Activated CD8-positive, alpha-beta memory T cell treated with anti-CD3 and anti-CD28 coated beads, Interleukin-2, amount 50 U/mL, for 4 hours (primary cell): ENCODE data around the gene EGF.

ENCODE experiments used
- DNase-seq: peaks from one replicate; pipeline ENCODE4 v3.0.0-alpha.2; 2020

EGF gene

GRCh38 chr4:109966891-109967481 is 54.3 kb downstream of the EGF start:
- DNase-seq, result no peak

- DNase-seq, result no peak
Observed at GRCh38 chr4:109967798-109968520, 55.3 kb downstream of the EGF start.

DNA sequence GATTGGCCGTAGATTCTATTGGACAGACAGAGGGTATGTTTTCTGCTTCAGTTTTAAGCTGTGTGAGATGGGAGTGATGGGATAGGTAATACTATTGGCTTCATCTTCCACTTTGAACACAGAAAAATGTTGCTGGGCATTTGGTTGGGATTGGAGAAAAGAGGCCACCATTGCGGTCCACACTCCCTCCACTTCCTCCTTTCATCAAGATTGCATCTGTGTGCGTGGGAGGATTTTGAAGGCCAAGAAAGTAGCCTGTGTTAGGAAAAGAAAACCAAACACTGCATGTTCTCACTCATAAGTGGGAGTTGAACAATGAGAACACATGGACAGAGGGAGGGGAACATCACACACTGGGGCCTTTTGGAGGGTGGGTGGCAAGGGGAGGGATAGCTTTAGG is 56.4 kb downstream of the EGF start:
- no peak for DNase-seq

DNA sequence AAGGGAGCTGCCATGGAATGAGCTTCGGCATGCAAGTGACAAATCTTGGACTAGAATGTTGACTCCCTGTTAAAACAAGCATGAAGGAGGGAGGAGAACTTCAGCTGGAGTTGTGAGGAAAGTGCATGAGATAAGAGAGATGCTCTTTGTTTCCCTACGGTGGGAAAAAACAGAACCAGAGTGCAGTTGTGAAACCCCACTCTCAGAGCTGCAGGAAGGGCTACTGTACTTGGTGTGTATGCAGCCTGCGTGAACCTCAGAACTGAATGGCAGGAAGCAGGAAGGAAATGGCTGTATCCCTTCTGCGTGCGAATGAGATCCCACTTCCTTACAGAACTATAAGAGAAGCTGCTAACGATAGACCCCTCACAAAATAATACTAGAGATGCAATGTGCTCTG is 57.2 kb downstream of the EGF start:
- no peak for DNase-seq

- DNase-seq, result no peak
Observed at GRCh38 chr4:109972786-109973528, 60.3 kb downstream of the EGF start.

DNA sequence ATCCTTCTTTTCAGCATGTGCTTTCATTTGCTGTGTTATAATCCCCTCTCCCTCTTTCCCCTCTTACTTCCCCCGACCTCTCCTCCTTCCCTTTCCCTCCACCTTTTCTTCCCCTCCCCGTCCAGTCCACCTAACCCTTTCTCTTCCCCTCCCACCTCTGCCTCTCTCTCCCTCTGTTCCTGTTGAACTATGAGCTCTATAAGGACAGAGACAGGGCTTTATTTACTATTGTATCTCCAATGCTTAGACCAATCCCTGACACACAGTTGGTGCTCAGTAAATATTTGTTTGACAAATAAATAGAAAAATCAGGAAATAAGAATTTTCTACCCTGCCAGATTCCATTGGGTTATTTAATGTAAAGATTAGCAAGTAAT is 60.8 kb downstream of the EGF start:
- DNase-seq, result no peak

- no peak for DNase-seq
Observed at GRCh38 chr4:109976189-109976588, 63.5 kb downstream of the EGF start.

DNA sequence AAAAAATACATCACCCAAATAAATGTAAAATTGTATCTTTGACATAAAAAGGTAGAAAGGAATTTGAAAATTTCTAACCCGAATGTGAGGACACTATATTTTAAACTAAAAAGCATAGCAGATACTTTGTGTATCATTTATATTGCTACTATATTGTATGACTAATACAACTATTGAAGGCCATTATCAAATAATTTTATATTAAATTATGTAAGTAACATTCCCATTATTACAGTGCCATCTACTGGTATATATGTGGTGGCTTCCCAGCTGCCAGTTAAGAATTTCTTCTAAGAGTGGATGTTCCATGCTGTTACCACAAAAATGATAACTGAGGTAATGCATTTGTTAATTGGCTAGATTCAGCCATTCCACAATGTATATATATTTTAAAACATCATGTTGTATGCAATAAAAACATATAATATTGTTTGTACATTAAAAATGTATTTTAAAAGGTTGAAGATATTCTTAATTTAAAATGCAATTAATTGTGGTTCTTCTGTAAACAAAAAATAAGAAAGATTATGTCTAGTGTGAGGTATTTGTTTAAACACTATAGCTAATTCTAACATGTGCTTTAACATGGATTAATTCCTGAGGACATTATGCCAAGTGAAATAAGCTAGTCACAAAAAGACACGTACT is 65.3 kb downstream of the EGF start:
- no peak for DNase-seq

- no peak for DNase-seq
Observed at GRCh38 chr4:109978704-109979454, 66.2 kb downstream of the EGF start.

GRCh38 chr4:109979920-109980717 is 67.4 kb downstream of the EGF start:
- DNase-seq, result no peak

- no peak for DNase-seq
Observed at GRCh38 chr4:109981936-109982335, 69.3 kb downstream of the EGF start.

- no peak for DNase-seq
Observed at GRCh38 chr4:109982521-109982920, 69.8 kb downstream of the EGF start.

DNA sequence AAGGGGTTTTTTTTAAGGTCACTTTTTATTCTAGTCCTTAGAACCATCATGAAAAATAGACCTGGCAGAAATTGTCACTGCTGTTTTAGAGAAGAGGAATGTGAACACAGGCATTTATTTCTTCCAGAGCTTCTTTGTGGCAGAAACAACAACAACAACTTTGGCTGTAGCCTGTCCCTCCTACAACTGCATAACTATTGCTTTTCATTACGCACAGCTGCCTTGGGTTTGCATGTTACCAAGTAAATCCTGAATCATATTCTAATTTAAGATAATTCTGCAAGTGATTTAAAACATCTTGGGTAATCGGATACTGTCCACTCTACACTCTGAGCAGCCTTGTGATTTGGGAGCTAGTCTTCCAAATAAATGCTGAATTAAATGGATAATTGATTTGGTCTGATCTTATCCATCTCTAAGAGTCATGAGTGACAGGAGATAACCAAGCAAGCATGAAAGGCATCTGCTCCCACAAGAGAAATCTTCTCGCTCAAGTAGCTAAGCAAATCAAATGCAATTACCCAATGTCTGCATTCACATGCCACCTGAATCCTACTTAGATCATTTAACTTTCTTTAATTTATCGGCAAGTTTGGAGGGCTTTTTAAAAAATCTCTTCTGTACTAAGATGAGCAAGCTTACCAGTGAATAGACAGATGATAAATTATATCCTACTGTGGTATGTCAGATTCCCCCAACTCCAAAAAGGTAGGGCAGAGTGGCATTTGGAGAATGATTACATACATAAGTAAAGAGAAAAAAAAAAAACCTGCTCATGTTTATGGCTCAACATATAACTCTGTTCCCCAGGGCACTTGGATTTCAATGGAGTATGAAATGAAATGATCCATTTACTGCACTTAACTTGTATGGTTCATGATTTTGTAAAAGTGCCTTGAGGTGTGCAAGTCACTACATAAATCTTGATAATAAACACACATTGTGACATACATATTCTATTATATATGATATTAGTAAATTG is 73.6 kb downstream of the EGF start:
- DNase-seq, result no peak

DNA sequence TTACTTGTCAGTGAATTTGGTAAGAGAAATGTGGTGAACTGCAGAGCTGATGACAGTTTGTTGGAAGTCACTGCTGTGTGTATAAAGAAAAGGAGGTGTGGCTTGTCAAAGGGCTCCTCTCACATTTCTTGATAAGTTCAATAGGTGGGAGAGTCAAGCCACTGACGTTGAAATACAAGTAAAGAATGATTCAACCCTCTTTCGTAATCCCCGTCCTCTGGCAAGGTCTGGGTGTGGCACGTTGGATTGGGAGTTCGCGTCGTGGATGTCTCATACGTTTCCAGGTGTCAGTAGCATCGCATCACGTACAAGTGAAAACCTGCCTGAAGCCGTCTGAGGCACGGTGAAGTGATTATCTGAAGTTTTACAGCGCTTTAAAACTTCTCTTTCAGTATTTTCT is 76.4 kb downstream of the EGF start:
- no peak for DNase-seq

DNA sequence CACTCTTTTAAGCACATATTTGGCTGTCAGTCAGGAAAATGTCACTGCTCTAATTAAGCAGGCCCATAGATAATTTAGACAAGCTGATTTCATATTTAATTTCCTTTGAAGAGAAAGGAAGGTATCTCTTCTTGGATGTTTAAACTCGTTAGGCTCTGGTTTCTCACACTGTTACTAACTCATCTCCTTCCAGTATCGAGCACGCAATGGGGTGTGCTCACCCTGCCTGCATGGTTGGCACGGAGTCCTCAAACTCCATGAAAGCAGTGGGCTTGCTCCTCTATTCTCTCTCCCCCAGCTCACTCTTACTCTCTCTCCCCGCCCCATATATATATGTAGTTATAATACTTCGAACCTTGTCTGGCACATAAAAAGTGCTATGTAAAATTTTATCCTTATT is 76.9 kb downstream of the EGF start:
- no peak for DNase-seq

- no peak for DNase-seq
Observed at GRCh38 chr4:109990261-109991257, 77.9 kb downstream of the EGF start.

DNA sequence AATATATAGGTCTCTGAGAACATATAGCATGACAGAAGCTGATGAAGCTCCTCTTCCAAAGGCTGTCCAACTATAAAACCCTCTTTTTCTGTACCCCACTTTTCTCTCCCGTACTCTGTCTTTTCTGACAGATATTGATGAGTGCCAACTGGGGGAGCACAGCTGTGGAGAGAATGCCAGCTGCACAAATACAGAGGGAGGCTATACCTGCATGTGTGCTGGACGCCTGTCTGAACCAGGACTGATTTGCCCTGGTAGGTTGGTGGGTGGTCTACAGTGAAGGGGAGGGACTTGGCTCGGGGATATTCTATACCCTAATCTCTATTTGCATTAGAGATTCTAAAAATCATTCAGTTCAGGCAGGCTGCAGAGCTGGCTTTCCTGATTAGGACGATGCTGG is 80.4 kb downstream of the EGF start:
- no peak for DNase-seq

GRCh38 chr4:109994415-109994827 is 81.7 kb downstream of the EGF start:
- no peak for DNase-seq

DNA sequence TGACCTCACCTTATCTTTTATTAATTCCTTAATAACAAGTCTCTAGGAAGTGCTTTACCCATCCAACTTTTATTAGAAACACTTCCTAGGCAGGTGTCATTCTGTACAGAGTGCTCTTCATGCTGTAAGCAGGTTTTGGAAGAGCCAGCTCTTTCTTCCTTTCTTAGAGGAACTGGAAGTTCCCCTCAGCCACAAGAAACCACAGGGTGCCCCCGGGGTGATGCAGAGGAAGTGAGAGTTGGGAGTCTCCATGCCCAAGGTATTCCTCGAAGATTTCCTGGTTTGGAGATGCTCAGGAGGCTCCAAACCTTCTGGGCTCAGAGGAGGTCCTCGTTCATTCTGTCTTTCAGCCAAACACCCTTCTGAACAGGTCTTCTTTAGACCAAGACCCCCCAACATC is 83.8 kb downstream of the EGF start:
- no peak for DNase-seq
